Measurements from ENCODE around the gene UPF3B.

GRCh38 chrX:119900976-119901375 is 48.2 kb upstream of the UPF3B start:
- TF ChIP-seq, protein P1, sequence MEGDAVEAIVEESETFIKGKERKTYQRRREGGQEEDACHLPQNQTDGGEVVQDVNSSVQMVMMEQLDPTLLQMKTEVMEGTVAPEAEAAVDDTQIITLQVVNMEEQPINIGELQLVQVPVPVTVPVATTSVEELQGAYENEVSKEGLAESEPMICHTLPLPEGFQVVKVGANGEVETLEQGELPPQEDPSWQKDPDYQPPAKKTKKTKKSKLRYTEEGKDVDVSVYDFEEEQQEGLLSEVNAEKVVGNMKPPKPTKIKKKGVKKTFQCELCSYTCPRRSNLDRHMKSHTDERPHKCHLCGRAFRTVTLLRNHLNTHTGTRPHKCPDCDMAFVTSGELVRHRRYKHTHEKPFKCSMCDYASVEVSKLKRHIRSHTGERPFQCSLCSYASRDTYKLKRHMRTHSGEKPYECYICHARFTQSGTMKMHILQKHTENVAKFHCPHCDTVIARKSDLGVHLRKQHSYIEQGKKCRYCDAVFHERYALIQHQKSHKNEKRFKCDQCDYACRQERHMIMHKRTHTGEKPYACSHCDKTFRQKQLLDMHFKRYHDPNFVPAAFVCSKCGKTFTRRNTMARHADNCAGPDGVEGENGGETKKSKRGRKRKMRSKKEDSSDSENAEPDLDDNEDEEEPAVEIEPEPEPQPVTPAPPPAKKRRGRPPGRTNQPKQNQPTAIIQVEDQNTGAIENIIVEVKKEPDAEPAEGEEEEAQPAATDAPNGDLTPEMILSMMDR (IDR thresholded peaks at IDR 0.05): no peak
- TF ChIP-seq POLR2AphosphoS5 (IDR thresholded peaks at IDR 0.05): no peak
- TF ChIP-seq POLR2A (IDR thresholded peaks at IDR 0.05): no peak

Measured in sigmoid colon (tissue), 4 donors.